Loucy (cell line): ENCODE data around the gene PPME1.
A peak's percentile ranks its signal among the peaks of the same experiment; 100 is the strongest.

Experiments used
- H2AFZ ChIP-seq: fragments of 200-600 bp; sonication (generic); 2 replicates; pipeline ENCODE4 v1.6.0; 2016; ENCODE audit warnings: antibody characterized with exemption, mild to moderate bottlenecking, low read length, moderate library complexity
- H3F3A ChIP-seq: fragments of 200-600 bp; 2 replicates; pipeline ENCODE4 v1.6.0; 2016; ENCODE audit warnings: antibody characterized with exemption, low read depth, mild to moderate bottlenecking
- H3K27me3 ChIP-seq: fragments of 200-600 bp; sonication (generic); 2 replicates; pipeline ENCODE4 v1.6.1; 2014; ENCODE audit warnings: low read length, mild to moderate bottlenecking; ENCODE audit not compliant: insufficient read depth, poor library complexity, severe bottlenecking
- H3K36me3 ChIP-seq: fragments of 200-600 bp; sonication (generic); 2 replicates; pipeline ENCODE4 v1.6.1; 2016; ENCODE audit warnings: low read length; ENCODE audit not compliant: insufficient read depth
- H3K4me1 ChIP-seq: fragments of 200-600 bp; sonication (generic); 2 replicates; pipeline ENCODE4 v1.5.1; 2014; ENCODE audit warnings: low read length, mild to moderate bottlenecking; ENCODE audit not compliant: insufficient read depth, poor library complexity, severe bottlenecking
- H3K4me2 ChIP-seq: fragments of 200-600 bp; sonication (generic); 2 replicates; pipeline ENCODE4 v1.6.0; 2014; ENCODE audit warnings: antibody characterized with exemption, low read length, low read depth, mild to moderate bottlenecking; ENCODE audit not compliant: poor library complexity, severe bottlenecking
- H3K4me3 ChIP-seq: fragments of 200-600 bp; sonication (generic); 2 replicates; pipeline ENCODE4 v1.5.1; 2014; ENCODE audit warnings: low read length, mild to moderate bottlenecking, mixed read lengths; ENCODE audit not compliant: poor library complexity, severe bottlenecking
- H3K79me2 ChIP-seq: fragments of 200-600 bp; sonication (generic); 2 replicates; pipeline ENCODE4 v1.6.1; 2014; ENCODE audit warnings: low read length; ENCODE audit not compliant: insufficient read depth
- H3K9ac ChIP-seq: fragments of 200-600 bp; sonication (generic); 2 replicates; pipeline ENCODE4 v1.6.0; 2014; ENCODE audit warnings: mild to moderate bottlenecking, low read depth, low read length, moderate library complexity; ENCODE audit not compliant: poor library complexity, severe bottlenecking
- H3K9me2 ChIP-seq: fragments of 200-600 bp; sonication (generic); replicated peaks from 2 replicates; pipeline ENCODE4 v1.6.1; 2016; ENCODE audit warnings: low read depth, low read length, mixed read lengths
- H3K9me3 ChIP-seq: fragments of 200-600 bp; sonication (generic); 2 replicates; pipeline ENCODE4 v1.6.1; 2014; ENCODE audit warnings: mild to moderate bottlenecking, antibody characterized with exemption, low read length, low read depth; ENCODE audit not compliant: insufficient read depth
- H4K20me1 ChIP-seq: fragments of 200-600 bp; sonication (generic); 2 replicates; pipeline ENCODE4 v1.6.0; 2014; ENCODE audit warnings: antibody characterized with exemption, low read length, mild to moderate bottlenecking; ENCODE audit not compliant: insufficient read depth, poor library complexity, severe bottlenecking
- CTCF ChIP-seq: fragments of 200-600 bp; sonication (generic); conservative IDR thresholded peaks from 2 replicates; pipeline ENCODE4 v1.5.1; 2014; ENCODE audit warnings: mild to moderate bottlenecking, antibody characterized with exemption, low read length
- EZH2phosphoT487 ChIP-seq: fragments of 200-600 bp; IDR thresholded peaks from 2 replicates; pipeline ENCODE4 v1.6.1; 2018; ENCODE audit warnings: antibody characterized with exemption, mild to moderate bottlenecking, moderate library complexity, borderline replicate concordance

Gene PPME1

DNA sequence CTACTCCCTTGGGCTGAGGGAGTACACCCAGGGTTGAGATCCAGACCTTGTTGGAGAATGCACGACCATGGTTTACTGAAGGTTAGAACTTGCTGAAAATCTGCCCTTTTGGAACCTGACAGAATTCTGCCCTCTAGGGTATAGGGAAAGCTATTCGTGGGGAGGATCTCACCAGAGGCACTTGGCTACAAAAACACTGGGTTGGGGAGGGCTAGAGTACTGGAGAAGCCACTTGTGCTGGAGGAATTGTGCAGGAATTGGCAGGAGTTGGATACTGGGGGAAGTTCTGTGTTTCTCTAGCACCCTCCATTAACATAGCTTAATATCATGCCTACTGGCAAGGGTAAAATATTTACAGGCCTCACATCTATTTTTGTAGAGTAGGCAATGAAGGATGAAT, 55.8 kb downstream of the PPME1 start:
- no peaks in the 10 kb centered on the region for H3K79me2 ChIP-seq
- H3K36me3 ChIP-seq = peaks cover 40% of the 10 kb centered on the region; the same call in 1 of the 2 replicates
- H3K4me2 ChIP-seq = no peak overlapping the region
- no peaks in the 10 kb centered on the region for H3K9me3 ChIP-seq
- no peak overlapping the region for H3K4me3 ChIP-seq
- no peak overlapping the region for H3K9ac ChIP-seq
- H3K9me2 ChIP-seq = no peaks in the 10 kb centered on the region
- H3K4me1 ChIP-seq = peaks cover under 1% of the 10 kb centered on the region
- no peaks in the 10 kb centered on the region for H3K27me3 ChIP-seq
- H3F3A ChIP-seq = no peaks in the 10 kb centered on the region
- H4K20me1 ChIP-seq = no peaks in the 10 kb centered on the region
- TF ChIP-seq CTCF (peak; percentile 18; the same call in 1 of the 2 replicates), EZH2phosphoT487 (no peak)
- no peak overlapping the region for H2AFZ ChIP-seq

DNA sequence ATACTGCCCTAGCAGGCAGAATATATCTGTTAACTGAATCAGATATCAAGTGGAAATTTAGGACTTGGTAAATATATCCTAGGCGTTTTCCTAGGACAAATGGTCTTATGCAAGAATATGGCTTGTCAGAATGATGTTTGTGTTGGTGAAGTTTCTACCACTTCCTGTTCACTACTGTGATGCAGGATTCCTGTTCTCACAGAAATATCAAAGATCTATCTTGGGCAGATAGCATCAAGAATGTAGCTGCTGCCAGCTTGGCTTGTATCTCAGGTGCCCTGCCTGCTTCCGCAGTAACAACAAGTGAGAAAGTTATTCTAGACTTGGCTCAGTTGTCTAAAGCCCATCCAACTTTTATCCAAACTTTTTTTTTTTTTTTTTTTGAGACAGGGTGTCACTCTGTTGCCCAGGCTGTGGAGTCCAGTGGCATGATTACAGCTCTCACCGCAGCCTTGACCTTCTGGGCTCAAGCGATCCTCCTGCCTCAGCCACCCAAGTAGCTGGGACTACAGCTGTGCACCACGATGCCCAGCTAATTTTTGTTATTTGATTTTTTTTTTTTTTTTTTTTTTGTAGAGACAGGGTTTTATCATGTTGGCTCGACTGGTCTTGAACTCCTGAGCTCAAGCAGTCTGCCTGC, 61.3 kb downstream of the PPME1 start:
- H2AFZ ChIP-seq = no peak overlapping the region
- no peak for TF ChIP-seq EZH2phosphoT487
- TF ChIP-seq CTCF = no peak
- H3K27me3 ChIP-seq = no peaks in the 10 kb centered on the region
- H3K9ac ChIP-seq = no peak overlapping the region
- no peaks in the 10 kb centered on the region for H3F3A ChIP-seq
- peaks cover 5% of the 10 kb centered on the region for H3K4me1 ChIP-seq
- no peak overlapping the region for H3K4me2 ChIP-seq
- H3K9me3 ChIP-seq = no peaks in the 10 kb centered on the region
- H3K4me3 ChIP-seq = no peak overlapping the region
- H3K36me3 ChIP-seq = peaks cover 78% of the 10 kb centered on the region; the same call in 1 of the 2 replicates
- H4K20me1 ChIP-seq = no peaks in the 10 kb centered on the region
- H3K79me2 ChIP-seq = no peaks in the 10 kb centered on the region
- no peaks in the 10 kb centered on the region for H3K9me2 ChIP-seq

DNA sequence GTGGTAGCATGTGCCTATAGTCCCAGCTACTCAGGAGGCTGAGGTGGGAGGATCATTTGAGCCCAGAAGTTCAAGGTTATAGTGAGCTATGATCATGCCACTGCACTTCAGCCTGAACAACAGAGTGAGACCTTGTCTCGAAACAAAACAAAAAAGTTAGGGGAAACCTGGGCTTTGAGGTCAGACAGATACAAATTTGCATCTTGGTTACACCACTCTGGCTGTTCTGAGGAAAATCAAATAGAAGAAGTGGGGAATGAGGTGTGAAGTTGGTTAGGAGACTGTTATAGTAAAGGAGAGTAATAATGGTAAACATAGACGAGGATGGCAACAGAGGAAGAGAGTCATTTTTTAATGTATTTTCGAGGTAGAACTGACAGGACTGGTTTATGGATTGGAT, 62.6 kb downstream of the PPME1 start:
- Histone ChIP-seq H4K20me1 (no peaks in the 10 kb centered on the region), H3K4me1 (peaks cover 5% of the 10 kb centered on the region), H3K9ac (no peak overlapping the region), H3K9me3 (no peaks in the 10 kb centered on the region), H3K4me2 (no peak overlapping the region), H3K79me2 (no peaks in the 10 kb centered on the region), H3K36me3 (peaks cover 86% of the 10 kb centered on the region), H3K4me3 (no peak overlapping the region), H3F3A (no peaks in the 10 kb centered on the region), H3K27me3 (no peaks in the 10 kb centered on the region), H3K9me2 (no peaks in the 10 kb centered on the region), H2AFZ (no peak overlapping the region)
- TF ChIP-seq EZH2phosphoT487 (no peak), CTCF (no peak)
